NCI-H2171 treated with DMSO at 0.1 percent for 48 hours (cell line): ENCODE measurements around the gene ZFP1.
"Not testable (repeated sequence)": the region's sequence is repeated elsewhere in the genome, so short reads cannot be mapped to it uniquely, and the experiment has no call there.

Experiments used
- DNase-seq: peaks from one replicate; lab custom pipeline; 2025; lab: John Stamatoyannopoulos, UW

ZFP1 gene

DNA sequence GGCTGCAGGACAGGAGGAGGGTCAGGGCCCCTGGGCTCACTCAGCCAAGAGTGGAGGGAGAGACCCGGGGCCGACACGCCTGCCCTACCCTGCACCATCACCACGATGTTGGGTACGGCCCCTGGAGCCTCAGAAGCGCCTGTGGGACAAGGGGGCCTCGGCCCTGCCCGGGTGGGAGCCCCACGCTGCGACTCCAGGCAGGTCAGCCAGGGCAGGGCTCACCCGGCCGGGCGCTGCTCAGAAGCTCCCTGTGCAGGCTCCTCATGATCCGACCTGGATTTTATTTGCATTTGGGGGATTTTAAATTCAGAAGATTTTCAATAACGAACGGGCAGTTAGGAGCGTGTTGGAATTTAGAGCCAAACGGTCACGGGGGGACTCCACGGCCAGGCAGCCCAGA, 56.6 kb downstream of the ZFP1 start:
- not testable (repeated sequence) for DNase-seq

DNA sequence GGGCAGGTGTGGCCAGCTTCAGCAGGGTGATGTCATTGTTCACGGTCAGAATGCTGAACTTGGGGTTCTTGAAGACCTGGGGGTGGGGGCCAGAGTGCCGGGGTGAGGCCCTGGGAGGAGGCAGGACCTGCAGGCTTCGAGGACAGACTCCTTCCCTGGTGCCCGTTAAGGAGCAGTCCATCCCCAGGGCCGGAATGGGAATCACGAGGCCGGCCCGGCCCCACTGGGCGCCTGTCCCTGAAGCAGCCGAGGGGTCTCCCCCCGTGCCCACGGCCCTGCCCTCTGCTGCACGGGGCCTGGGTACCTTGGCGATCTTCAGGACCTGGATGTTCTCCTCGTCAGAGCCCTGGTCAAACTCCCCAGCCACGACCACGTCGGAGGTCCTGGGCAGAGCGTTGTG, 57.1 kb downstream of the ZFP1 start:
- DNase-seq = not testable (repeated sequence)

DNA sequence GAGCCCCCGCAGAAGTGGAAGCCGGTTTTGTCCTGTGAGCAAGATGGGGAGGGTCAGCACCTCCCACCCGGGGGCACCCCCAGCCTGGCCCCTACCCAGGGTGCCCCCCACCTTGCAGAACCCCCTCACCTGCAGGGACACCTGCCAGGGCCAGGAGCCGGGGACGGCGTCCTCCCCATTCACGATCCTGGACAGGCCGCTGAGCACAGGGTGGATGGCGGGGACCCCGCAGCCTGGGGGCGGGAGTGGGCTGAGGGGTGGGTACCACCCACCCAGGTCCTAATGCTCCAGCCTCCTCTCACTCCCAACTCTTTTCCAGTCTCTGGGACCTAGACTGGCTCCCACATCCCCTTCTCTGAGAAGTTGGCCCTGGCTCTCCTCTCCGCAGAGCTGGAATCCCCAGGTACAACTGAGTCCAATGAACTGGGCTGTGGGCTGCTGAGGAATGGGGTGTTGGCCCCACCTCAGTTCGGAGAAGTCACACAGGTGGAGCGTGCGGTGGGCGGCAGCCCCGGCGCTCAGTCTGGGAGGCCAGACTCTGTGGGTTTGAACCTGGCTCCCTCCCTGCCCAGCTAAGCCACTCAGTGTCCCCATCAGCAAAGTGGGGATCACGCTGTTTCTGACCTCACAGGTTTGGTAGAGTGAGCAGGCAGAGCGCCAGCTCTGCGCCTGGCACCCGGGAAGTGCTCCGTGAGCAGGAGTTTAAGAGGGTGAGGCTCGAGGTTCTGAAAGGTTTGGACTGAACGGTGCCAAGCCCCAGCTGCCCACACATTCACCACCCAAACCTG, 57.8 kb downstream of the ZFP1 start:
- DNase-seq = not testable (repeated sequence)

DNA sequence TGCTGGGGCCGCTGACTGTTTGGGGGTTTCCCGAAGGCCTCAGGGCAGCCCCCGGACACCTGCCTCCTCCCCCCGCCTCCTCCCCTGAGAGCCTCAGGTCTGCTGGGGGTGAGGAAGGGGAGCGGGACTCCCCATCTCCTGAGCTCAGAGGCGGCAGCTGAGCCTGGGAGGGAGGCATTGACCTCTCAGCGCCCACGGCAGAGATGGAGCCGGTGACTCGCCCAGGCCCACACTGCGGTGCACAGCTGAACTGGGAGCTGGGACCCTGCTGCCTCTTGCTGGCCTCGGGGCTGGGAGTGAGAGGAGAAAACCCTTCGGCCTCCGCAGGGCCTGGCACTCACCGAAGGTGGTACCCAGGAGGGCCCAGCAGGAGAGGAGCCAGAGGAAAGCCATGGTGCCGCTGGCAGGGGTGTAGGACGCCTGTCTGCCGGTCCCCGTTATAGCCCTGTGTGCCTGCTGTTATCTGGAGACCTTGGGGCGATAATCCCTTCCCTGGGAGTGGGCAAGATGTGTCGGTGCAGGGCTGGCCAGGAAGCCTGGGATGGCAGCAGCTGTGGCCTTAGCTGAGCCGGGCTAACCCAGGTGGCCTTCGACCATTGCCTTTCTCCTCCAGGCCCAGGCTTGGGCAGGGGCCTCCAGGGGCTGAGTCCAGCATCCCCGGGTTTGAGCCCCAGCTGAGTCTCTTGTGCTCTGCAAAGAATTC, 58.6 kb downstream of the ZFP1 start, which contains the start of gene CTRB2:
Gene CTRB2 (minus strand): TSS at position 413 of the 703 bp plus-strand sequence. CDS start 20 bp downstream, at position 393.
- DNase-seq = no peak

DNA sequence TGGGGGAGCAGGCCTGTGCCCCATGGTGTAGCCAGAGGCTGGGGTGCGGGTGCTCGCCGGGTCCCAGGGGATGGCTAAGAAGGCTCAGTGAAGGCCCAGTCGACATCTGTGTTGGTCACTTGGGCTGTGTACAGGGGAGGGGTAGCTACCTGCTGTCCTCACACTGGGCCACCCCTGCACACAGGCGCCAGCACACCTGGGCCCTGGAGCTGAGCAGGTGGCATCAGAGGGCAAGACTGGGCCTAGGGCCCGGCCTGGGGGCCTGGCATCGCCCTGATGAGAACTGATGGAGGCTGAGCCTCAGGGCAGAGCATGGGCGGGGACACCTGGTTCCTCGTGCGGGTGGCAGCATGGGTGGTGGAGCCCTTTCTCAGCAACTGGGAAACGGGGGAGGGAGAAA, 59.5 kb downstream of the ZFP1 start:
- DNase-seq = no peak

DNA sequence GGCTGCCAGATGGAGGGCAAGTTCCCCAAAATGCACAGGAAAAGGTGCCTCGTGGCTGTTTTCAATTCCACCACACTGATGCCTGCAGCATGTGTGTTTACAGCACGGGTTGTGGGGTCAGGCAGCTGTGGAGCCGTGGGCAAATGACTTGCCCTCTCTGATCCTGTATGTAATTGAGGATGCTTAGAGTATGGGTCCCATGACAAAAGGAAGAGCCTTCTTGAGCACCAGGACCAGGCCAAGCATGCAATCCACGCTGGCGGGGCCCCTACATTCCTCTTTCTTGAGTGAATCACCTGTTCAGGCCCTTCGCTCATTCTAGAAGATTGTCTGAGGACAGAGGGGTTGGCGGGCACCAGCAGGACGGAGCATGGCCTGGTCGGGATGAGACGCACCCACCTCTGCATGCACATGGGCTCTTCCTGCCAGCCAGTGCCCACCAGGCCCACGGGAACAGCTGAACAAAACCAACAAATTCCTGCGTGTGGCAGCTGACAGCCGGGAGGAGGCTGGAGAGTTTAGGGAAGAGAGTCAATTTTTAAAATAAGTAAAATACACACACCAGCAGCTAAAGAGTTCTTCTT, 60.0 kb downstream of the ZFP1 start:
- no peak for DNase-seq

DNA sequence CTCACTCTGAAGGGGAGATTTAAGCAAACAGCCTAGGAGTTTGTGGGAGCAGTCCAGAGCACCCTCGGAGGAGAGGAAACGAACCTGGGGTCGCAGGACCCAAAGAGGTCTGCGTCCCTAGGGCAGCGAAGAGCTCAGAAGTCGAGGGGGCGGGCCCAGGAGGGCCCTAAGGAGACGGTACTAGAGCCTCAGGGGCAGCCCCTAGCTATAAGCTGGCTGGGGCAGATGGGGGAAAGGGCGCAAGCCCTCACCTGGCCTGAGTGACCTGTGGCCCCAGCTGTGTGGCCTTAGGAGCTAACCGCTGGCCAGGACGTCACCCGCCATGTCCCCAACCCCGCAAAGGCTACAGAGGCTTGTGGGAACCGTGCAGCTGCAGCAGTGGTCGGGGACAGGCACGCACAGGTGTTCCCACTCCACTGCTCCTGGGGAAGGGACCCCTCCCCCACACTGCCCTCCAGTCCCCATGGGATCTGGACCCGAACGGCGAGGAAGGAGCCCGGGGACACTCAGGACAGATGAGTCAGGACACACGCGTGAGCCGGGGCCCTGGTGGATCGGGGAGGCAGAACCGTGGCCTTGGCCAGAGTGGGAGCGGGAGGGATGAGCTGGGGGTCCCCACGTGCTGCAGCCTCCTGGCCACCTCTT, 60.7 kb downstream of the ZFP1 start:
- no peak for DNase-seq

DNA sequence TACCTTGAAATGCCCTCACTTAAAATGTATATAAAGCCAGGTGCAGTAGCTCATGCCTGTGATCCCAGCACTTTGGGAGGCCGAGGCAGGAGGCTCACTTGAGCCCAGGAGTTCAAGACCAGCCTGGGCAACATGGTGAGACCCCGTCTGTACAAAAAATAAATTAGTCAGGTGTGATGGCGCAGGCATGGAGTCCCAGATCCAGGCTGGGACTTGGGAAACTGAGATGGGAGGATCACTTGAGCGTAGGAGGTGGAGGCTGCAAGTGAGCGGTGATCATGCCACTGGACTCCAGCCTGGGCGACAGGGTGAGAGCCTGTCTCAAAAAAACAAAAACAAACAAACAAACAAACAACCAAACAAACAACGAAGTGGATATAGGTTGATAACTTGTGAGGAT, 61.2 kb downstream of the ZFP1 start:
- DNase-seq = not testable (repeated sequence)

DNA sequence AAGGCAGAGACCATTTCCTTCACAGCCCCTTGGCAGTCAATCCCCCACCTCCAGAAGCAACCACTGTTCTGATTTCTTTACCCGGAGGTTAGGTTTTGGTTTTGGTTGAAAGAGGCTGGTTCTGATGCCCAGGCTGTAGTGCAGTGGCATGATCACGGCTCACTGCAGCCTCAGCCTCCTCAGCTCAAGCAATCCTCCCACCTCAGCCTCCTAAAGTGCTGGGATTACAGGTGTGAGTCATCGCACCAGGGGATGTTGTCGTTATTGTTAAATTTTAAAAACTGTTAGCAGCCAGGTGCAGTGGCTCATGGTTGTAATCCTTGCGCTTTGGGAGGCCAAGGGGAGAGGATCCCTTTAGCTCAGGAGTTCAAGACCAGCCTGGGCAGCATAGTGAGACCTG, 61.6 kb downstream of the ZFP1 start:
- no peak for DNase-seq

DNA sequence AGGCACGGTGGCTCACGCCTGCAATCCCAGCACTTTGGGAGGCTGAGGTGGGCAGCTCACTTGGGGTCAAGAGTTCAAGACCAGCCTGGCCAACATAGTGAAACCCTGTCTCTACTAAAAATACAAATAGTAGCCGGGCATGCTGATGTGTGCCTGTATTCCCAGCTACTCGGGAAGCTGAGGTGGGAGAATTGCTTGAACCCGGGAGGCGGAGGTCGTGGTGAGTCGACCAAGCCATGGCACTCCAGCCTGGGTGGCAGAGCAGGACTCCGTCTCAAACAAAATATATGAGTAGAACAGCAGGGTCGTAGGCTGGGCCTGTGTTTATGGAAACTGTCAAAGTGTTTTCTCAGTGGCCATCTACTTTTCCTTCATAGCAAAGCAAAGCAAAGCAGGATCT, 63.0 kb downstream of the ZFP1 start:
- not testable (repeated sequence) for DNase-seq

DNA sequence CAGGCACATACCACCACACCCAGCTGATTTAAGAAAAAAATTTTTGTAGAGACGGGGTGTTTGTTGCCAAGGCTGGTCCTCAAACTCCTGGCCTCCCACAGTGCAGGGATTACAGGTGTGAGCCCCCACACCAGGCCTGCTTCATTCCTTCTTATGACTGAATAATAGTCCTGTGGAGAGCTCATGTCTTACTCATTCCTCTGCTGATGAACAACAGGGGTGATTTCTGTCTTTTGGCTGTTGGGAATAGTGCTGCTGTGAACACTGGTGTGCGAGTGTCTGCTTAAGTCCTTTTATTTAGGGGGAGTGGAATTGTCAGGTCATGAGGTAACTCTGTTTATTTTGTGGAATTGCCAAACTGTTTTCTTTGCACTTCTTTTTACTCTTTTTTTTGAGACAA, 67.8 kb downstream of the ZFP1 start:
- no peak for DNase-seq

DNA sequence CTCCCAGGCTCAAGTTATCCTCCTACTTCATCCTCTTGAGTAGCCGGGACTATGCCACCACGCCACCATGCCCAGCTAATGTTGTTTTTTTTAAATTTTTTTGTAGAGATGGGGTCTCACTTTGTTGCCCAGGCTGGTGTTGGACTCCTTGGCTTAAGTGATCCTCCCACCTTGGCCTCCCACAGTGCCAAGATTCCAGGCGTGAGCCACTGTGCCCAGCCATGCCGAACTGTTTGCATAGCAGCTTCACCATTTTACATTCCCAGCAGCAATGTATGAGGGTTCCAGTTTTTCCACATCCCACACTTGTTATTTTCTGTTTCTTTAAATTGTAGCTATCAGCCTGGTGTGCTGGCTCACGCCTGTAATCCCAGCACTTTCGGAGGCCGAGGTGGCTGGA, 68.3 kb downstream of the ZFP1 start:
- no peak for DNase-seq

DNA sequence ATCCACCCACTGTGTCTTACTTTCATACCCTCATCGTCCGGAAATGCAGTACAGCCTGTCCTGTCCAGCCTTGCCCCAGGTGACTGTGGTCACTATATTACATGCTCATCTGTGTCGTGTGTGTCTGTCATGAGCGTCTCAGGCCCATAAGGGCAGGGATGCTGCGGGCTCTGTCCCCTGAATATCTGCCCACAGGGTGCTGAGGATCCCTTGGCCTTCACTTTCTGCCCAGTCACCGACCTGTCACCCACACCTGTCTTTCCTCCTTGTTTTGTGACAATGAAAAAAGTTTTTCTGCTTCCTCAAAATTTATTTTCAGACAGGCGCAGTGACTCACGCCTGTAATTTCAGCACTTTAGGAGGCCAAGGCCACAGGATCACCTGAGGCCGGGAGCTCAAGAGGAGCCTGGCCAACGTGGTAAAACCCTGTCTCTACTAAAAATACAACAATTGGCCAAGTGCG, 69.1 kb downstream of the ZFP1 start:
- no peak for DNase-seq

DNA sequence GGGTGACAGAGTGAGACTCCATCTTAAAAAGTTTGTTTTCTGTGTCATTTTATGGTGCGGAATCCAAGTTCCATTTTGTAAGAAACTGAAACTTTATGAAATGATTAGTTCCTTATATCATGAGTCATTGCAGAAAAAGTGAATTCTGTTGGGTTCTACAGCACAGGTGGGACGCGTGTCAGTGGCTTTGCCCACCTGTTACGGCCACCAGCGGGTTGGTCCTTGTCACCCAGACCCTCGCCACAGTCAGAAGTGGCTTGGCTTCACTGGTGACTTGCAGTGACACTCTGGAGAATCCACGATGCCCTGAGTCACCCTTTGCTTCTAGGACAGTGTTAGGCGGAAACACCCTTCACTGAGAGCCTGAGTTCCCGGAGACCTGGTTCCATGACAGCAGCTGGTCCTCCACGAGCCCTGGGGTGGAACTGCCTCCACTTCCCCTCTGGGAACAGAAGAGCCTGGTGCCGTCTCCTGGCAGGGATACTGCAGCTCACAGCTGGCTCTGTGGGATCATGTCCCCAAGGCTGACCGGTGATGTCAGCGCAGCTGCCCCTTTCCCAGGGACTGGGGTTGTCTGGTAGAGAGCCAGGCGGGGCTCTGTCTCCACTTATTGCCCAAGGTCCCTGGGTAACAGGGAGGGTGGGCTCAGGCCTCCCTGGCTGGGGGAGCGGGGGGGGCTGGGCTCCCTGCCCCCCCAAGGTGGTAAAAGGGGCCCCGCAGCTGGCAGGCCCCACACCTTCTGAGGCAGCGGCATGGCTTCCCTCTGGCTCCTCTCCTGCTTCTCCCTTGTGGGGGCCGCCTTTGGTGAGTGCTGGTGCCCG, 70.1 kb downstream of the ZFP1 start, which contains the start of gene CTRB1:
Gene CTRB1 (plus strand): TSS at position 733 of the 821 bp plus-strand sequence. CDS start 20 bp downstream, at position 753.
- no peak for DNase-seq

DNA sequence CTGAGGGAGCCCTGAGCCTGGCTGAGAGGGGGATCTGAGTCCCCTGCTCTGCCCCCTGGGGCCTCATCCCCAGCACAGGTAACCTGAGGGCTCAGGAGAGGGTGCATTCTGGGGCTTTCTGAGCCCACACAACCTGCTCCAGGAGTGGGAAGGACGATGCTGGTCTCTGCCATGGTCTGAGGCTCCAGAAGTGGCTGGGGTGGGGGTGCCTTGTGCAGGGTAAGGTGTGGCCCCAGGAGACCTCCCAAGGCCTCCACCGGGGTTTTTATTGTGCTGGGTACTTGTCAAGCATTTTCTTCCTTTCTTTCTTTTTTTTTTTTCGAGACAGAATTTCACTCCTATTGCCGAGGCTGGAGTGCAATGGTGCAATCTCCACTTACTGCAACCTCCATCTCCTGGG, 70.8 kb downstream of the ZFP1 start:
- DNase-seq = no peak

DNA sequence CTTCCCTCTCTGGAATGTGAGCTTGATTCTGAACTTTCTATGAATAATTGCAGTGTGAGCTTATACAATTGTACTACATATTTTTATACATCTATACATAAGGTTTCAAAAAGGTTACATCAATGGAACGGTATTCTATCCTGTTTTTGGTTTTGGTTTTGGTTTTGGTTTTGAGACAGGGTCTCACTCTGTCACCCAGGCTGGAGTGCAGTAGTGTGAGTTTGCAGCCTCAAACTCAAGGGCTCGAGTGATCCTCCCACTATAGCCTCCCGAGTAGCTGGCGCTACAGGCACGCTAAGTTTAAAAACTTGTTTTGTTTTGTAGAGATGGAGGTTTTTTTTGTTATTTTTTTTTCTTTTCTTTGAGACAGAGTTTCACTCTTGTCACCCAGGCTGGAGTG, 71.5 kb downstream of the ZFP1 start:
- no peak for DNase-seq
